C4-2B (cell line): ENCODE data around the gene MCF2L.

Source experiments
- ZFX ChIP-seq: fragments of 450-650 bp; IDR thresholded peaks from 2 replicates; pipeline ENCODE4 v1.6.1; 2017
- TF ChIP-seq, protein P1 (sequence below): fragments of 450-650 bp; conservative IDR thresholded peaks from 2 replicates; pipeline ENCODE4 v1.5.1; 2017; ENCODE audit warnings: mild to moderate bottlenecking

DNA sequence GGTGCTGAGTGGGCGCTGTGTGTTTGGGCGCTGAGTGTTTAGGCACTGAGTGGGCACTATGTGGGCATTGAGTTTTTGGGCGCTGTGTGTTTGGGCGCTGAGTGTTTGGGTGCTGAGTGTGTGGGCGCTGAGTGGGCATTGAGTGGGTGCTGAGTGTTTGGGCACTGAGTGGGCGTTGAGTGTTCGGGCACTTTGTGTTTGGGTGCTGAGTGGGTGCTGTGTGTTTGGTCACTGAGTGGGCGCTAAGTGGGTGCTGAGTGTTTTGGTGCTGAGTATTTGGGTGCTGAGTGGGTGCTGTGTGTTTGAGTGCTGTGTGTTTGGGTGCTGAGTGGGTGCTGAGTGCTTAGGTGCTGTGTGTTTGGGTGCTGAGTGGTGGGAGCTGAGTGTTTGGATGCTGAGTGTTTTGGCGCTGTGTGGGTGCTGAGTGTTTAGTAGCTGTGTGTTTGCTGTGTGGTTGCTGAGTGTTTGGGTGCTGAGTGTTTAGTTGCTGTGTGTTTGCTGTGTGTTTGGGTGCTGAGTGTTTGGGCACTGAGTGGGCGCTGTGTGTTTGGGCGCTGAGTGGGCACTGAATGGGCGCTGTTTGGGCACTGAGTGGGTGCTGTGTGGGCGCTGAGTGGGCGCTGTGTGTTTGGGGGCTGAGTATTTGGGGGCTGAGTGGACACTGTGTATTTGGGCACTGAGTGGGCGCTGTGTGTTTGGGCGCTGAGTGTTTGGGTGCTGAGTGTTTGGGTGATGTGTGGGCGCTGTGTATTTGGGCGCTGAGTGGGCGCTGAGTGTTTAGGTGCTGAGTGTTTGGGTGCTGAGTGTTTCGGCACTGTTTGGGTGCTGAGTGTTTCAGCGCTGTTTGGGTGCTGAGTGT, 89.3 kb downstream of the MCF2L start:
- TF ChIP-seq, protein P1, sequence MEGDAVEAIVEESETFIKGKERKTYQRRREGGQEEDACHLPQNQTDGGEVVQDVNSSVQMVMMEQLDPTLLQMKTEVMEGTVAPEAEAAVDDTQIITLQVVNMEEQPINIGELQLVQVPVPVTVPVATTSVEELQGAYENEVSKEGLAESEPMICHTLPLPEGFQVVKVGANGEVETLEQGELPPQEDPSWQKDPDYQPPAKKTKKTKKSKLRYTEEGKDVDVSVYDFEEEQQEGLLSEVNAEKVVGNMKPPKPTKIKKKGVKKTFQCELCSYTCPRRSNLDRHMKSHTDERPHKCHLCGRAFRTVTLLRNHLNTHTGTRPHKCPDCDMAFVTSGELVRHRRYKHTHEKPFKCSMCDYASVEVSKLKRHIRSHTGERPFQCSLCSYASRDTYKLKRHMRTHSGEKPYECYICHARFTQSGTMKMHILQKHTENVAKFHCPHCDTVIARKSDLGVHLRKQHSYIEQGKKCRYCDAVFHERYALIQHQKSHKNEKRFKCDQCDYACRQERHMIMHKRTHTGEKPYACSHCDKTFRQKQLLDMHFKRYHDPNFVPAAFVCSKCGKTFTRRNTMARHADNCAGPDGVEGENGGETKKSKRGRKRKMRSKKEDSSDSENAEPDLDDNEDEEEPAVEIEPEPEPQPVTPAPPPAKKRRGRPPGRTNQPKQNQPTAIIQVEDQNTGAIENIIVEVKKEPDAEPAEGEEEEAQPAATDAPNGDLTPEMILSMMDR = no peak
- no peak for TF ChIP-seq ZFX
